GM18526 (cell line): ENCODE results near the gene SBK1.
"Not testable (repeated sequence)": the region's sequence is repeated elsewhere in the genome, so short reads cannot be mapped to it uniquely, and the experiment has no call there.

Experiments
- POLR2A ChIP-seq: IDR thresholded peaks from 3 replicates; pipeline ENCODE4 v1.6.1; 2011; ENCODE audit not compliant: insufficient read length; ENCODE audit errors: extremely low read depth

The SBK1 gene

DNA sequence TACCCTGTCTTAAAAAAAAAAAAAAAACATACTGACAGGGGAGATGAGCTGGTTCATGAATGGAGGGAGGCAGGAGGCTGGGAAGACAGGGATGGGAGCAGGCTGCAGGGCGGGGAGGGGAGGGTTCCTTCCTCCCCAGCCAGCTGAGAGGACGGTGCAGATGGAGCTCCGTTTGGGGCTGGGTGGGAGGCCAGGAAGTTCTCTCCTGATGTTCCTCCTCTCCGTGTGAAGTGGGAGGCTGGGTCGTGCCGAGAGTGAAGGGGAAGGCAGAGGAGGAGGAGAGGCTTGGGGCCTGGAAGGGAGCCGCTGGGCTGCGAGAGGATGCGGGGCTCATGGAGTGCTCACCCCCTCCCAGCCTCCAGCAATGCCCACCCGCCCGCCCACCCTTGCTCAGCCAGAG is 21.3 kb downstream of the SBK1 start:
- TF ChIP-seq POLR2A, result no peak

DNA sequence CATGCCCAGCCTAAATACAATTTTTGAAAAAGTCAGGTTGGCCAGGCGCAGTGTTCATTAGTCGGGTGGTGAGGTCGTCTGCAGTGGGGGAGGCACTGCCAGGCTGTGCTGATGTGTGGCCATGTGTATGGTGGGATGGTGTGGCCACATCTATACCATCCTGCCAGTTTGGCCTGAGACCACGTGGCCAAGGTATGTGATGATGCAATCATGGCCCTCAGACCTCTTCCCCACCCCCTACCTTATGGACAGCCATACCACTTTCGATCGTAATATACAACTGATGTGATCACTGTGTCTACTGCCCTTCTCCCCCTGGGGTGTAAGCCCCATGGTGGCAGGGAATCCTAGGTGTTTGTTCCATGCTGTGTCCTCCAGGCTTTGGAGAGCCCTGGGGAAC is 23.7 kb downstream of the SBK1 start:
- no peak for TF ChIP-seq POLR2A

DNA sequence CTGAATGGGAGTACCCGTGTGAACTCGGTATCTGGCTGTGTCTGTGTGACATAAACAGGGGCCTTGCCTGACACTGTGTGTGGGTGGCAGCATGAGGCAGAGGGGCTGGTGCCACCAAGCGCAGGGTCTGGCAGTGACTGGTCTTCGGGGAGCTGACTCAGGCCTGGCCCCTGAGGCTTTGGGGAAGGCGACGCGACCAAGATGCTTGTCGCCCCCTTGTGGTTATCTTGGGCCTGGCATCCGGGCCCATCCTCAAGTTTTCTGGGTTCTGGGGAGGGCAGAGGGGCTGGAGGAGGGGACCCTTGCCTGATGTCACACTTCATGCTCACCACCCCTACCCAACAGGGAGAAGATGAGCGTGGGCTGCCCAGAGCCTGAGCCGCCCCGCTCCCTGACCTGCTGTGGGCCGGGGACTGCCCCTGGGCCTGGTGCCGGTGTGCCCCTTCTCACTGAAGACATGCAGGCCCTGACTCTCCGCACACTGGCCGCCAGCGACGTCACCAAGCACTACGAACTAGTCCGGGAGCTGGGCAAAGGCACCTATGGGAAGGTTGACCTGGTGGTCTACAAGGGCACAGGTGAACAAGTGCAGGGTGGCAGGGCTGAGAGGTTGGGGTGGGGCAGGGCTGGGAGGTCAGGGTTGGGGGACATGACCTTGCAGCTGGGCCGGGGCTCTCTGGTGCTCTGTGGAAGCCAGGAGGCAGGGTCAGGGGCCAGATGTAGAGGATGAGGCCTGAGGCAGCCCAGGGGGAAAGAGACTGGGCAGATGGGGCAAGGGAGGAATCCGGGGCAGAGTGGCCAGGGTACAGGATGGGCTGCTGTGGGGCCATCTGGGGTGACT is 24.9 kb downstream of the SBK1 start:
- no peak for TF ChIP-seq POLR2A

DNA sequence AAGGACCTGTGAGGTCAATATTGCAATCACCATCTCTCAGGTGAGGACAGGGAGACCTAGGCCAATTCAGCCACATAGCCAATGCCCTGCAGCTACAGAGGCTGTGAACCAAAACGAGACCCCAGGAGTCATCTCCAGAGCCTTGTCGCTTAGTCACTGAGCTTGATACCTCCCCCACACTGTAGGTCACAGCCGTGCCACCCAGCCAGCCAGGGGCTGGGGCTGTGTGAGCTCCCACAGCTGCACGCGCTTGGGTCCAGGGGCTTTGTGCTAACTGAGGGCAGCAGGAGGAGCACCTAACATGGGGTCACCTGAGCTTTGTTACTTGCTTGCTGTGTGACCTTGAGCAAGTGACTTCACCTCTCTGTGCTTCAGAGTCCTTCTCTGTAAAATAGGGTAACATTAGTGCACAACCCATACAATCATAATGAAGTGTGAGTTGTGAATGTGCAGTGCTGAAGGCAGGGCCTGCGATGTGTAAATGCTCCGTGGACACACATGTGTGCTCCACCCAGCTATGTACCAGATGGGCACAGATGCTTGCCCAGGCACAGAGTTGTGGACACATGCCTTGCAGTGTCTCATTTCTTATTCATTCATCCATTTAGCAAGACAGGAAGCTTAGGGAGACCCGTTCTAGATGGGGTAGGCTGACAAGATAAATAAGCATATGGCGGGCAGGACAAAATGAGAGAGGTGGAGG is 25.9 kb downstream of the SBK1 start:
- no peak for TF ChIP-seq POLR2A

DNA sequence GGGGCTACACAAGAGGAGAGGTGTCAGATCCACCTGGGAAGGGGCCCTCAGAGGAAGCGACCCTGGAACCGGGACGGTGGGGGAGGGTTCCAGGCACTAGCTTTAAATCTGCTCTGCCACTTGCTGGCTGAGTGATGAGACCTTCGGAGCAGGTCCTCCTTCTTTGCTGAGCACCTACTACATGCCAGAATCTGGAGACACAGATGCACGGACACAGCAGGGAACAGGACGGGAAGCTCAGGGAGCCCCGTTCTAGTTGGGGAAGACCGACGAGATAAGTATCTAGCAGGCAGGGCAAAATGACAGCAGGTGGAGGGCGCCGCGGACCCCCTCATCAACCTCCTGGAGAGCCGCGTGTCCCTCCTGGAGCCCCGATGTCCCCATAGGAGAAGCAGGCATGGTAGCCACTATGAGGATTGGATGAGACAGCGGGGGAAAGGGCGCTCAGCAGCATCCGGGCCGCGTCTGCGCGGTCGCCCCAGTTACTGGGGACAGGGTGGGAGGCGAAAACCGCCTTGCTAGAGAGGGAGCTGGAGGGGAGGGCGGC is 27.2 kb downstream of the SBK1 start:
- TF ChIP-seq POLR2A, result no peak

DNA sequence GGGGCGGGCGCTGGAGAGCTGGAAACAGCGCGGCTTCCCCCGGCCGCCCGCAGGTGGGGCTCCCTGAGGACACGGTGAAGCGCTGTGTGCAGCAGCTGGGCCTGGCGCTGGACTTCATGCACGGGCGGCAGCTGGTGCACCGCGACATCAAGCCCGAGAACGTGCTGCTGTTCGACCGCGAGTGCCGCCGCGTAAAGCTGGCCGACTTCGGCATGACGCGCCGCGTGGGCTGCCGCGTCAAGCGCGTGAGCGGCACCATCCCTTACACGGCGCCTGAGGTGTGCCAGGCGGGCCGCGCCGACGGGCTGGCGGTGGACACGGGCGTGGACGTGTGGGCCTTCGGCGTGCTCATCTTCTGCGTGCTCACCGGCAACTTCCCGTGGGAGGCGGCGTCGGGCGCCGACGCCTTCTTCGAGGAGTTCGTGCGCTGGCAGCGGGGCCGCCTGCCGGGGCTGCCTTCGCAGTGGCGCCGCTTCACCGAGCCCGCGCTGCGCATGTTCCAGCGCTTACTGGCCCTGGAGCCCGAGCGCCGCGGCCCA is 27.8 kb downstream of the SBK1 start:
- TF ChIP-seq POLR2A, result no peak

DNA sequence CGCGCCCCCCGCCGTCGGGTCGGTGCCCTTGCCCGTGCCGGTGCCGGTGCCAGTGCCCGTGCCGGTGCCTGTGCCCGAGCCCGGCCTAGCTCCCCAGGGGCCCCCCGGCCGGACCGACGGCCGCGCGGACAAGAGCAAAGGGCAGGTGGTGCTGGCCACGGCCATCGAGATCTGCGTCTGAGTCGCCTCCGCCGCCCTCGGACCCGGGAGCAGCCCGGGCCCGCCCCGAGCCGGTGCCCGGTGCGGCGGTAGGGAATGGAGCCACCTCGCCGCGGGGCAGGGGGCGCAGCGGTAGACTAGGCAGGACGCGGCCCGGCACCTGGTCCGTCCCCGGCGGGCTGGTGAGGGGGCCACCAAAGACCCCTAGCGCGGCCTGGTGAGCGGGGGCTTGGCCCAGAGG is 28.4 kb downstream of the SBK1 start:
- TF ChIP-seq POLR2A, result no peak

DNA sequence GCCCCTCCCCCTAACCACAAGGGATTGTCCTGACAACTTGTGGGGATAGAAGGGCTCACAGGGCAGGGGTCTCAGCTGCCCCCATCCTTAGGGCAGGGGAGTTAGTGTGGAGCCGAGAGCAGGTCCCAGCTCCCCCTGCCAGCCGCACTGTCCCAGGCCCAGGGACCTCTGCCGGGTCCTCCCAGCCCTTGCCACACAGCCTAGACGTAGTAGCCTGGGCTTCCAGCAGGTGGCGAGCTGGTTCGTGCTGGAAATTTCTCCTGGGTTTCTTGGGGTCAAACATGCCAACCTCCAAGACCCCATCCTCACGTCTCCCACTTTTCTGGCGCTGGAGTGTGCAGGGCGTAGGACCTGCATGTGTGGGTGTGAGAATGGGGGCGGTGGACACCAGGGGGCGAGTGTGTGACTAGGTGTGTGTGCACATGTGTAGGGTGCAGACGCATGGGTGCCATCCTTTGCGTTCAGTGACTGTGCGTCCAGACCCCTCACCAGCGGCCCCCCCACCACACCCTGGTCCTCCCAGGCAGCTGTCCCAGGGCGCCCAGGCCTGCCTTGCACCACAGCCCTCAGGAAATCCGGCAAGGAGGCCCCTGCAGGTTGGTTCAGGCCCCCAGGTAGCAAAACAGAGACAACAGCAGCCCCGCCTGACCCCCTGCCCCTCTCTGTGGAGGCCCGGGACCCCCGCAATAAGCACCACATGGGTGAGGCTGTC is 29.5 kb downstream of the SBK1 start:
- no peak for TF ChIP-seq POLR2A

DNA sequence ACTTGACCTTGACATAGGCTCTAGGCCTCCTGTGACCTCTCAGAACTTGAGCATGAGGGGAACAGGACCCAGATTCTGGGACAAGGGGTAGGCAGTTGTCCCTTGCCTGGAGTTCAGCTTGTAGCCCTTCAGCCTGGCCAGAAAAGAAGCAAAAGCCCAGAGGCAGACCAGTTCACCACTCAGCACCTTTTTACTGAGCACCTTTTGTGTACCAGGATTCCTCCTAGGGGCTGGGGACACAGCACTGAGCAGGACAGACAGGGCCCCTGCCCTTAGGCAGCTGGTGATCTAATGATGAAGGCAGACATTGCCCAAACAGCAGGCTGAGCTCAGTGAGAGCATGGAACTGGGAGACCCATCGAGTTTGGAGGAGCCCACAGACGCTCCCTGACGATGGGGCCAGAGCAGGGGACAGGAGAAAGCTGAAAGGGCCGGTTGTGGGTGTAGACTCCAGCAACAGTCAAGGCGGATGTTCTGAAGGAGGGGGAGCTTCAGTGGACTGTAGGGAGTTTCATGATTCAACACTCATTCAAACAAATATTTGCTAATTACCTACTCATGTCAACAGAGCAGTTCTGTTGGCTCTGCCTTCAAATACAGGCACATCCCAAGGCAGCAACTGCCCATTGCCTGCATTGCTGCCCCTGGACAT is 32.0 kb downstream of the SBK1 start:
- no peak for TF ChIP-seq POLR2A

DNA sequence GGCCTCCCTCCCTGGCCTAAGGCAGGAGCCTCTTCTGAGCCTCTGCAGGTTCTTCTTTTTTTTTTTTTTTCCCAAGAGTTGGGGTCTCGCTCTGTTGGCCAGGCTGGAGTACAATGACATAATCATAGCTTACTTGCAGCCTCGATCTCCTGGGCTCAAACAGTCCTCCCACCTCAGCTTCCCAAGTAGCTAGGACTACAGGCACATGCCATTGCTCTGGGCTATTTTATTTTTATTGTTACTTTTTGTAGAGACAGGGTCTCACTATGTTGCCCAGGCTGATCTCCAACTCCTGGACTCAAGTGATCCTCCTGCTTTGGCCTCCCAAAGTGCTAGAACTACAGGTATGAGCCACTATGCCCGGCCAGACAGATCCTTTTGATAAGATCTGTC is 32.6 kb downstream of the SBK1 start:
- TF ChIP-seq POLR2A, result no peak

DNA sequence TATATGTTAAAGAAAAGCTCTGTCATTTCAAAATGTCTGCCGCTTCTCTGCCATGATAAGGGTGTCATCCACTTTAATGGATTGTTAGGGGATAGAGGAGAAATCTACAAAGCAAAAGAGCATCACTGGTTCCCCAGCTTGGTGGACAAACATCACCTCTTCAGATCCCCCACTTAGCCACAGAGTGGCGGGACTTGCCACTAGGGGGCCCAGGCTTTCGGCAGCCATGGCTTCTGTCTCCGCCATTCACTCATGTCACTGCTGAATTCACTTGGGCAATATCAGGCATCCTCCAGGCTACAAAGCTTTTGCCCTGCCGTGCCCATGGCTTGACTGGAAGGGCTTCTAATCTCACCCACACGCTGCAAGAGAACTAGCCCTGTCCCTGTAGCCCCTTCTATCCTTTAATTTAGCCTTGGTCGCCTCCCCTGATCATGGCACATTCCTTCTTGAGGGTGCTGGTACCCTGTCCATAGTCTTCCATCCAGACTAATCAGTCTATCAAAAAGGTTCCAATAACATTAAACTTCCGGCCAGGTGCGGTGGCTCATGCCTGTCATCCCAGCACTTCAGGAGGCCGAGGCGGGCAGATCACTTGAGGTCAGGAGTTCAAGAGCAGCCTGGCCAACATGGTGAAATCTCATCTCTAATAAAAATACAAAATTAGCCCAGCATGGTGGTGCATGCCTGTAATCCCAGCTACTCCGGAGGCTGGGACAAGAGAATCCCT is 34.7 kb downstream of the SBK1 start:
- no peak for TF ChIP-seq POLR2A

DNA sequence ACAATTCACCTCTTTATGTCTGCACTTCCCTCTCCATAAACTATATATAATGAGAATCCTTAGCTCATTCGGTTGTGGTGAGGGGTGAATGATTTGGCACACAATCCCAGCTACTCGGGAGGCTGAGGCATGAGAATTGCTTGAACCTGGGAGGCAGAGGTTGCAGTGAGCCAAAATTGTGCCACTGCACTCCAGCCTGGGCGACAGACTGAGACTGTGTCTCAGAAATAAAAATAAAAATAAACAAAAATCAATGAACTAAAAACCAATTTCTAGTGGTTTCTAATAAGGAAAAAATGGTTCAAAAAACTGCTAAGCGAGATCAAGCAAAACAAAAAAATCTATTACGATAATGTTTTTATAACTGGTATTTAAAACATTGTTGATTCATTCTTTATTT is 71.1 kb downstream of the SBK1 start, which contains the start of gene NPIPB6:
TSS of gene NPIPB6 (minus strand) at position 101 of the 400 bp plus-strand sequence. CDS start 686 bp downstream, outside the sequence.
- TF ChIP-seq POLR2A, result not testable (repeated sequence)
